Islet precursor cell (in vitro differentiated cells): ENCODE results near the gene ARHGAP36.

Experiments used
- DNase-seq: peaks from one replicate; pipeline ENCODE4 v3.0.0-alpha.2; 2018

Gene ARHGAP36

GRCh38 chrX:131058136-131058868 is at the start of gene ARHGAP36:
Gene ARHGAP36 (plus strand): TSS chrX:131058346. CDS start chrX:131081666, 23,320 bp downstream.
- DNase-seq, result no peak

- DNase-seq, result no peak
These were observed 48.0 kb upstream of the ARHGAP36 start for GRCh38 chrX:131010186-131010585.

- no peak for DNase-seq
These were observed 32.8 kb upstream of the ARHGAP36 start for GRCh38 chrX:131025336-131025735.

- DNase-seq, result no peak
These were observed 25.6 kb upstream of the ARHGAP36 start for GRCh38 chrX:131032354-131033230.

- no peak for DNase-seq
These were observed 24.1 kb upstream of the ARHGAP36 start for GRCh38 chrX:131034063-131034462.

- no peak for DNase-seq
These were observed 17.4 kb upstream of the ARHGAP36 start for GRCh38 chrX:131040781-131041180.

- DNase-seq, result no peak
These were observed 16.5 kb upstream of the ARHGAP36 start for GRCh38 chrX:131041667-131042066.

GRCh38 chrX:131045726-131046125 is 12.4 kb upstream of the ARHGAP36 start:
- DNase-seq, result no peak

- no peak for DNase-seq
These were observed 11.6 kb upstream of the ARHGAP36 start for GRCh38 chrX:131046596-131046995.

- no peak for DNase-seq
These were observed 11.0 kb upstream of the ARHGAP36 start for GRCh38 chrX:131047180-131047579.

- DNase-seq, result no peak
These were observed 5.1 kb upstream of the ARHGAP36 start for GRCh38 chrX:131053076-131053475.

- DNase-seq, result no peak
These were observed 3.2 kb upstream of the ARHGAP36 start for GRCh38 chrX:131054906-131055305.

GRCh38 chrX:131057706-131058105 is 440 bp upstream of the ARHGAP36 start:
- DNase-seq, result no peak

GRCh38 chrX:131059246-131059645 is 1.1 kb downstream of the ARHGAP36 start:
- DNase-seq, result no peak

- no peak for DNase-seq
These were observed 2.0 kb downstream of the ARHGAP36 start for GRCh38 chrX:131060147-131060546.

GRCh38 chrX:131061306-131061705 is 3.2 kb downstream of the ARHGAP36 start:
- DNase-seq, result no peak

- no peak for DNase-seq
These were observed 5.5 kb downstream of the ARHGAP36 start for GRCh38 chrX:131063613-131064012.

GRCh38 chrX:131066237-131066636 is 8.1 kb downstream of the ARHGAP36 start:
- no peak for DNase-seq

- no peak for DNase-seq
These were observed 9.1 kb downstream of the ARHGAP36 start for GRCh38 chrX:131067216-131067615.

- no peak for DNase-seq
These were observed 9.9 kb downstream of the ARHGAP36 start for GRCh38 chrX:131067846-131068745.

- DNase-seq, result peak; percentile 82
These were observed 11.0 kb downstream of the ARHGAP36 start for GRCh38 chrX:131068945-131069719.
